Tibial nerve (tissue), 4 donors: ENCODE results near the gene CACNA1I. TPM values are rescaled to one million over a fixed set of nuclear protein-coding genes. Genes with fewer than 3 reads are reported as not detected.
A peak's percentile ranks its signal among the peaks of the same experiment; 100 is the strongest.

Source experiments
- DNase-seq, 2 donors: peaks; one replicate each; pipeline ENCODE4 v3.0.0-alpha.2; 2019; ENCODE audit warnings: low spot score in 2 of 2
- H3K27ac ChIP-seq, 4 donors: fragments of 200-600 bp; sonication (generic) in 3 of 4; one replicate each; pipeline ENCODE4 v1.5.1; 2017 to 2019; ENCODE audit warnings: mild to moderate bottlenecking in 1 of 4
- H3K27me3 ChIP-seq, 2 donors: fragments of 200-600 bp; sonication (generic) in 1 of 2; one replicate each; pipeline versions ENCODE4 v1.5.1 to v1.6.0; 2017 to 2019
- H3K36me3 ChIP-seq, 3 donors: fragments of 200-600 bp; sonication (generic); one replicate each; pipeline ENCODE4 v1.5.1; 2018 to 2019
- H3K4me1 ChIP-seq, 4 donors: fragments of 200-600 bp; sonication (generic) in 3 of 4; one replicate each; pipeline ENCODE4 v1.5.1; 2017 to 2019
- H3K4me3 ChIP-seq, 4 donors: fragments of 200-600 bp; sonication (generic) in 3 of 4; one replicate each; pipeline ENCODE4 v1.5.1; 2017 to 2019; ENCODE audit warnings: mild to moderate bottlenecking in 1 of 4, moderate library complexity in 1 of 4
- H3K9me3 ChIP-seq, 4 donors: fragments of 200-600 bp; sonication (generic) in 3 of 4; one replicate each; pipeline ENCODE4 v1.5.1; 2017 to 2019
- EP300 ChIP-seq, 2 donors: sonication (generic); formaldehyde crosslinking; IDR thresholded peaks; one replicate each; pipeline ENCODE4 v1.6.1; 2017; ENCODE audit warnings: antibody characterized with exemption in 2 of 2, mild to moderate bottlenecking in 1 of 2
- POLR2A ChIP-seq, 2 donors: fragments of 450-650 bp; IDR thresholded peaks; one replicate each; pipeline ENCODE4 v1.6.1; 2017; ENCODE audit warnings: antibody characterized with exemption in 2 of 2, mild to moderate bottlenecking in 2 of 2, moderate library complexity in 2 of 2
- WGBS, 2 donors: methylation state at CpG; one replicate each; pipeline ENCODE4 v1.1.5; 2018; 5-methylcytosine and 5-hydroxymethylcytosine counted together
- total RNA-seq, 4 donors: library from RNA; depleted of rRNA; stranded (reverse); fragments of >200 nt; gene quantifications; one replicate each; pipeline ENCODE4 v1.1.0, GENCODE V29; 2016
- TF ChIP-seq, protein P1 (sequence below), 5 experiments: fragments of 200-600 bp in 3 of 5; fragments of 450-650 bp in 2 of 5; sonication (generic) in 3 of 5; IDR thresholded peaks; one replicate each; pipeline ENCODE4 v1.5.1; 2016 to 2019; ENCODE audit warnings: antibody characterized with exemption in 5 of 5, mild to moderate bottlenecking in 3 of 5, moderate library complexity in 2 of 5

CACNA1I gene
- total RNA-seq, 4 donors from 2014 or later: 0.42 to 0.78 (median 0.52) TPM

DNA sequence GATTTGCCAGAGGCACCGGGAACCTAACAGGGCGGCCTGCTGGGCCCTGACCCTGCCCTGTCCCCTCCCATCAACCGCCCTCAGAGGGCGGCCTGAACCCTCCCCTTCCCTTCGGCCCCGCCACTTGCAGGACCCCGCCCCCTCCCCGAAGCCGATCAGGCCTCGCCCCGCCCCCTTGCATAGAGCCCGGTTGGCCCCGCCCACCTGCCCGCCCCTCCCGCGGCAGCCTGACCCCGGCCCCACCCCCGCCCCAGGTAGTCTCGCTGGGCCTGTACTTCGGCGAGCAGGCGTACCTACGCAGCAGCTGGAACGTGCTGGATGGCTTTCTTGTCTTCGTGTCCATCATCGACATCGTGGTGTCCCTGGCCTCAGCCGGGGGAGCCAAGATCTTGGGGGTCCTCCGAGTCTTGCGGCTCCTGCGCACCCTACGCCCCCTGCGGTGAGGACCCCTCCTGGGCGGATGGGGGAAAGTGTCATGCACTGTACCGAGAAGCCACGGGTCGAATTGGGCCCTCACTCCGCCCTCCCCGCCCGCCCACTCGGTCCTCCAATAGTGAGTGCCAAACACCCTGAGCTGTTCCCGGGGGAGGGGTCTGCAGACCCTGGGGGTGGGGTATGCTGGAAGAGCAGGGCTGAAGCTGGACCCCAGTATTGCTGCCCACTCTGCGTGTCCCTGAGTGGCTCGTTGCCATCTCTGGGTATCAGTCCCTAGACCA lies 94.1 kb downstream of the CACNA1I start:
- peak overlapping the region in 1 of 4 donors; percentile 13 for H3K4me3 ChIP-seq
- 9 to 20% methylated on average over 1 to 26 of the region's 44 CpGs for WGBS, 2 donors

DNA sequence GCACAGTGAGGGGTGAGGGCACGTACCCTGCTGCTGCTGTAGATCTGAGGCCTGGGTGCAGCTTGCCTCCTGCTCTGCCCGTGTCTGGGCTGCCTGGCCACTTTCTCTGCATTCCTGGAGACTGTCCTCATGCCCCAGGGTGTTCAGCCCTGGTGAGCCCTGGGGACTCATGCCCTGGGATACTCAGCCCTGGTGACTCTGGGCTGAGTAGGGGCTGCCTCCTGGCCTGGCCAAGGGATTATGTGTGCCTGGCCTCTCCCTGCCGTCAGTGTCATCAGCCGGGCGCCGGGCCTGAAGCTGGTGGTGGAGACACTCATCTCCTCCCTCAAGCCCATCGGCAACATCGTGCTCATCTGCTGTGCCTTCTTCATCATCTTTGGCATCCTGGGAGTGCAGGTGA lies 94.7 kb downstream of the CACNA1I start:
- TF ChIP-seq POLR2A (IDR thresholded peaks at IDR 0.05): no peak
- TF ChIP-seq, protein P1, sequence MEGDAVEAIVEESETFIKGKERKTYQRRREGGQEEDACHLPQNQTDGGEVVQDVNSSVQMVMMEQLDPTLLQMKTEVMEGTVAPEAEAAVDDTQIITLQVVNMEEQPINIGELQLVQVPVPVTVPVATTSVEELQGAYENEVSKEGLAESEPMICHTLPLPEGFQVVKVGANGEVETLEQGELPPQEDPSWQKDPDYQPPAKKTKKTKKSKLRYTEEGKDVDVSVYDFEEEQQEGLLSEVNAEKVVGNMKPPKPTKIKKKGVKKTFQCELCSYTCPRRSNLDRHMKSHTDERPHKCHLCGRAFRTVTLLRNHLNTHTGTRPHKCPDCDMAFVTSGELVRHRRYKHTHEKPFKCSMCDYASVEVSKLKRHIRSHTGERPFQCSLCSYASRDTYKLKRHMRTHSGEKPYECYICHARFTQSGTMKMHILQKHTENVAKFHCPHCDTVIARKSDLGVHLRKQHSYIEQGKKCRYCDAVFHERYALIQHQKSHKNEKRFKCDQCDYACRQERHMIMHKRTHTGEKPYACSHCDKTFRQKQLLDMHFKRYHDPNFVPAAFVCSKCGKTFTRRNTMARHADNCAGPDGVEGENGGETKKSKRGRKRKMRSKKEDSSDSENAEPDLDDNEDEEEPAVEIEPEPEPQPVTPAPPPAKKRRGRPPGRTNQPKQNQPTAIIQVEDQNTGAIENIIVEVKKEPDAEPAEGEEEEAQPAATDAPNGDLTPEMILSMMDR (IDR thresholded peaks at IDR 0.05): no peak
- no peak for TF ChIP-seq EP300 (IDR thresholded peaks at IDR 0.05)
- H3K36me3 ChIP-seq: peaks cover 0 to 15% (median 0%) of the 10 kb centered on the region in 3 donors
- no peak for DNase-seq
- peaks cover 0 to 58% of the 10 kb centered on the region in 2 donors for H3K27me3 ChIP-seq
- WGBS, 2 donors: 40 to 53% methylated on average over 5 to 6 of the region's 8 CpGs
- H3K9me3 ChIP-seq: peaks cover 0 to 26% (median 0%) of the 10 kb centered on the region in 4 donors
- peaks cover 0 to 31% (median 17%) of the 10 kb centered on the region in 4 donors for H3K4me1 ChIP-seq
- no peak overlapping the region for H3K27ac ChIP-seq
- H3K4me3 ChIP-seq: no peak overlapping the region

More for the DNA sequence above, 94.1 kb downstream of the CACNA1I start:
- DNase-seq: no peak
- H3K36me3 ChIP-seq: peaks cover 0 to 9% (median 0%) of the 10 kb centered on the region in 3 donors
- H3K27me3 ChIP-seq: peaks cover 0 to 64% of the 10 kb centered on the region in 2 donors
- no peak overlapping the region for H3K27ac ChIP-seq
- H3K4me1 ChIP-seq: peaks cover 0 to 31% (median 17%) of the 10 kb centered on the region in 4 donors
- H3K9me3 ChIP-seq: peaks cover 0 to 20% (median 0%) of the 10 kb centered on the region in 4 donors
- no peak for TF ChIP-seq EP300 (IDR thresholded peaks at IDR 0.05)
- TF ChIP-seq POLR2A (IDR thresholded peaks at IDR 0.05): no peak
- TF ChIP-seq, protein P1 (IDR thresholded peaks at IDR 0.05): no peak

GRCh38 chr22:39665661-39666431 lies 95.3 kb downstream of the CACNA1I start:
- H3K27ac ChIP-seq: no peak overlapping the region
- WGBS, 2 donors: 88 to 91% methylated on average over 13 to 16 of the region's 16 CpGs
- H3K27me3 ChIP-seq: peaks cover 0 to 53% of the 10 kb centered on the region in 2 donors
- no peak for TF ChIP-seq EP300 (IDR thresholded peaks at IDR 0.05)
- TF ChIP-seq, protein P1 (IDR thresholded peaks at IDR 0.05): no peak
- TF ChIP-seq POLR2A (IDR thresholded peaks at IDR 0.05): no peak
- no peak for DNase-seq
- peaks cover 0 to 32% (median 0%) of the 10 kb centered on the region in 4 donors for H3K9me3 ChIP-seq
- H3K4me1 ChIP-seq: peaks cover 0 to 31% (median 17%) of the 10 kb centered on the region in 4 donors
- no peak overlapping the region for H3K4me3 ChIP-seq
- H3K36me3 ChIP-seq: peaks cover 0 to 21% (median 0%) of the 10 kb centered on the region in 3 donors

GRCh38 chr22:39666495-39666894 lies 95.9 kb downstream of the CACNA1I start:
- Histone ChIP-seq H3K27me3 (peaks cover 0 to 47% of the 10 kb centered on the region in 2 donors), H3K27ac (no peak overlapping the region), H3K4me1 (peaks cover 0 to 31% (median 17%) of the 10 kb centered on the region in 4 donors), H3K4me3 (no peak overlapping the region), H3K9me3 (peaks cover 0 to 38% (median 2%) of the 10 kb centered on the region in 4 donors), H3K36me3 (peaks cover 0 to 27% (median 0%) of the 10 kb centered on the region in 3 donors)
- no peak for DNase-seq
- WGBS, 2 donors: 69 to 80% methylated on average over 3 to 4 of the region's 5 CpGs
- TF ChIP-seq EP300 (IDR thresholded peaks at IDR 0.05): no peak
- TF ChIP-seq, protein P1 (IDR thresholded peaks at IDR 0.05): no peak
- TF ChIP-seq POLR2A (IDR thresholded peaks at IDR 0.05): no peak
